ENCODE data around the gene FANCB. TPM values are rescaled to one million over a fixed set of nuclear protein-coding genes. Genes with fewer than 3 reads are reported as not detected.

Gene FANCB
- total and polyA plus RNA-seq, 2 of the 13 experiments (the other 11 are each of a cell fraction or from before 2014, with no cell fraction given), result 1.0 to 5.8 TPM

DNA sequence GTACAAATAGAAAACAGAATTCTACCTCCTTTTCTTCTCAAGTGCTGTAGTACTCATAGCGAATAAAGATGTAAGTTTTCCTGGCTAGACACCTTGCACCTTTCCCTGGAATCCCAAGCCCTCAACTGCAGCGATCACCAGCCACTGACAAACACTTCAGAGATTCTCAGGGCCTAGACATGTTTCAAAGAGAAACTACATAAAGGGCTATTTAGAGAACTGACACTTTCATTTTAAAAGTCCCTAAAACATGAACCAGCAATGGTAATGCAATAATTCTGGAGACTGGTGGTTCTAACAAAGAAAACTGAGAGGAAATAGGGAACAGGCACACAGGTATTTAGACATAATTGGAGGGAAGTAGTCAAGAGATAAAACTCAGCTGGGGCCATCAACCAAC is 35.7 kb downstream of the FANCB start:
- Histone ChIP-seq H2AFZ (ENCODE audit: low read length) (no peak overlapping the region), H3K4me1 (ENCODE audit: insufficient read depth, low read length) (no peaks in the 10 kb centered on the region), H3K79me2 (ENCODE audit: insufficient read depth, low read length) (no peaks in the 10 kb centered on the region), H4K20me1 (ENCODE audit: insufficient read depth, low read length) (no peaks in the 10 kb centered on the region), H3K9me3 (ENCODE audit: low read length) (no peaks in the 10 kb centered on the region), H3K27me3 (ENCODE audit: control insufficient read depth in 1 of 2, insufficient read depth in 2 of 2, low read length in 2 of 2) (no peaks in the 10 kb centered on the region), H3K36me3 (replicated peaks in 1 of 2; ENCODE audit: control insufficient read depth in 1 of 2, insufficient read depth in 2 of 2, low read length in 2 of 2) (no peaks in the 10 kb centered on the region), H3K9ac (ENCODE audit: insufficient read depth, low read depth, low read length) (no peak overlapping the region), H3K27ac (ENCODE audit: extremely low read length, insufficient read depth, low read length) (no peak overlapping the region), H3K4me2 (ENCODE audit: low read depth, low read length) (no peak overlapping the region), H3K4me3 (replicated peaks in 1 of 3; ENCODE audit: insufficient read depth in 1 of 3, low read depth in 2 of 3, low read length in 3 of 3) (no peak overlapping the region)
- POLR2A ChIA-PET, result no interaction called here
- ATAC-seq (no peak), FAIRE-seq (no peak), DNase-seq (ENCODE audit: low spot score) (no peak)
- TF ChIP-seq ZNF232 (CRISPR knock-in tag; IDR thresholded peaks at IDR 0.05; ENCODE audit: borderline replicate concordance) (no peak), ZNF33B (CRISPR knock-in tag; IDR thresholded peaks at IDR 0.05) (no peak), ZNF430 (CRISPR knock-in tag; IDR thresholded peaks at IDR 0.05) (no peak), EHMT2 (IDR thresholded peaks at IDR 0.05; ENCODE audit: borderline replicate concordance, low read depth, low read length) (no peak), RBM39 (IDR thresholded peaks at IDR 0.05; ENCODE audit: low read depth, low read length, poor library complexity, severe bottlenecking) (no peak), GATAD2A (CRISPR knock-in tag; IDR thresholded peaks at IDR 0.05) (no peak), MAZ (IDR thresholded peaks at IDR 0.05; ENCODE audit: borderline replicate concordance, low read depth, low read length) (no peak), MAZ (CRISPR knock-in tag; IDR thresholded peaks at IDR 0.05; ENCODE audit: low read depth) (no peak), SPEN (CRISPR knock-in tag; IDR thresholded peaks at IDR 0.05; ENCODE audit: low read depth) (no peak), ZNF570 (CRISPR knock-in tag; IDR thresholded peaks at IDR 0.05; ENCODE audit: borderline replicate concordance) (no peak), RORA (CRISPR knock-in tag; IDR thresholded peaks at IDR 0.05) (no peak), CBX2 (IDR thresholded peaks at IDR 0.05; ENCODE audit: low read depth, low read length) (no peak), CBX2 (CRISPR knock-in tag; IDR thresholded peaks at IDR 0.05; ENCODE audit: low read depth) (no peak), SATB2 (CRISPR knock-in tag; IDR thresholded peaks at IDR 0.05) (no peak)
- TF ChIP-seq, protein P1, sequence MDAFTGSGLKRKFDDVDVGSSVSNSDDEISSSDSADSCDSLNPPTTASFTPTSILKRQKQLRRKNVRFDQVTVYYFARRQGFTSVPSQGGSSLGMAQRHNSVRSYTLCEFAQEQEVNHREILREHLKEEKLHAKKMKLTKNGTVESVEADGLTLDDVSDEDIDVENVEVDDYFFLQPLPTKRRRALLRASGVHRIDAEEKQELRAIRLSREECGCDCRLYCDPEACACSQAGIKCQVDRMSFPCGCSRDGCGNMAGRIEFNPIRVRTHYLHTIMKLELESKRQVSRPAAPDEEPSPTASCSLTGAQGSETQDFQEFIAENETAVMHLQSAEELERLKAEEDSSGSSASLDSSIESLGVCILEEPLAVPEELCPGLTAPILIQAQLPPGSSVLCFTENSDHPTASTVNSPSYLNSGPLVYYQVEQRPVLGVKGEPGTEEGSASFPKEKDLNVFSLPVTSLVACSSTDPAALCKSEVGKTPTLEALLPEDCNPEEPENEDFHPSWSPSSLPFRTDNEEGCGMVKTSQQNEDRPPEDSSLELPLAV (CRISPR knock-in tag; conservative IDR thresholded peaks at IDR 0.05; ENCODE audit: low read depth), result no peak
- TF ChIP-seq, protein P2, sequence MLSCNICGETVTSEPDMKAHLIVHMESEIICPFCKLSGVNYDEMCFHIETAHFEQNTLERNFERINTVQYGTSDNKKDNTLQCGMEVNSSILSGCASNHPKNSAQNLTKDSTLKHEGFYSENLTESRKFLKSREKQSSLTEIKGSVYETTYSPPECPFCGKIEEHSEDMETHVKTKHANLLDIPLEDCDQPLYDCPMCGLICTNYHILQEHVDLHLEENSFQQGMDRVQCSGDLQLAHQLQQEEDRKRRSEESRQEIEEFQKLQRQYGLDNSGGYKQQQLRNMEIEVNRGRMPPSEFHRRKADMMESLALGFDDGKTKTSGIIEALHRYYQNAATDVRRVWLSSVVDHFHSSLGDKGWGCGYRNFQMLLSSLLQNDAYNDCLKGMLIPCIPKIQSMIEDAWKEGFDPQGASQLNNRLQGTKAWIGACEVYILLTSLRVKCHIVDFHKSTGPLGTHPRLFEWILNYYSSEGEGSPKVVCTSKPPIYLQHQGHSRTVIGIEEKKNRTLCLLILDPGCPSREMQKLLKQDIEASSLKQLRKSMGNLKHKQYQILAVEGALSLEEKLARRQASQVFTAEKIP (CRISPR knock-in tag; IDR thresholded peaks at IDR 0.05; ENCODE audit: borderline replicate concordance), result no peak
- TF ChIP-seq, protein P3, sequence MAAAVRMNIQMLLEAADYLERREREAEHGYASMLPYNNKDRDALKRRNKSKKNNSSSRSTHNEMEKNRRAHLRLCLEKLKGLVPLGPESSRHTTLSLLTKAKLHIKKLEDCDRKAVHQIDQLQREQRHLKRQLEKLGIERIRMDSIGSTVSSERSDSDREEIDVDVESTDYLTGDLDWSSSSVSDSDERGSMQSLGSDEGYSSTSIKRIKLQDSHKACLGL (CRISPR knock-in tag; IDR thresholded peaks at IDR 0.05), result no peak
- intact Hi-C loops (cut with micrococcal nuclease; ENCODE audit: unreplicated experiment) (no loop called here), in situ Hi-C loops (cut with HindIII; ENCODE audit: extremely low pct_ligation_motif_present, low pct_unique_long_range_greater_than_20kb) (no loop called here)
- BruUV-seq (replicated peaks), result no TSS peak
- CTCF ChIA-PET (ENCODE audit: low intra/inter-chr PET ratio, low total read pairs), result no interaction called here
- 93% methylated on average over 2 of the region's 2 CpGs for WGBS (ENCODE audit: low lambda C conversion rate)
